Right renal pelvis (tissue), 4 donors: ENCODE data around the gene GDPD1. TPM values are rescaled to one million over a fixed set of nuclear protein-coding genes. Genes with fewer than 3 reads are reported as not detected.
"Not testable (repeated sequence)": the region's sequence is repeated elsewhere in the genome, so short reads cannot be mapped to it uniquely, and the experiment has no call there.

Experiments
- DNase-seq, 4 donors: peaks; one replicate each; pipeline ENCODE4 v3.0.0-alpha.2; 2013; ENCODE audit warnings: low read depth in 4 of 4, low spot score in 3 of 4, missing footprints in 1 of 4
- polyA plus RNA-seq, 4 donors: library from polyadenylated mRNA; unstranded; fragments of 120-200 nt; gene quantifications; one replicate each; pipeline ENCODE4 v1.2.1, GENCODE V29; 2013; ENCODE audit not compliant: insufficient read length in 4 of 4

Gene GDPD1
- polyA plus RNA-seq, 4 donors, result 9.6 to 10.6 (median 10.4) TPM

- DNase-seq, result peak in 1 of 4 donors; percentile 49
These were observed 90.7 kb downstream of the GDPD1 start for GRCh38 chr17:59311051-59311468.

GRCh38 chr17:59311521-59311920 is 91.2 kb downstream of the GDPD1 start:
- DNase-seq, result not testable (repeated sequence)

GRCh38 chr17:59315866-59316265 is 95.6 kb downstream of the GDPD1 start:
- no peak for DNase-seq

Other genes starting within 250 kb of the GDPD1 start
- gene TRIM37, start 113.6 kb upstream of the GDPD1 start, polyA plus RNA-seq, result 10 to 100 TPM; 25.9 to 33.0 (median 28.6) TPM
- 10 to 100 TPM; 70.6 to 91.9 (median 86.6) TPM for gene SKA2, start 65.3 kb upstream of the GDPD1 start, polyA plus RNA-seq
- 10 to 100 TPM; 18.6 to 19.5 (median 19.1) TPM for gene PRR11, start 64.8 kb upstream of the GDPD1 start, polyA plus RNA-seq
- gene SMG8, start 10.5 kb upstream of the GDPD1 start, polyA plus RNA-seq, result 10 to 100 TPM; 21.8 to 26.3 (median 25.2) TPM
- 10 to 100 TPM; 28.2 to 40.4 (median 36.0) TPM for gene YPEL2, start 111.1 kb downstream of the GDPD1 start, polyA plus RNA-seq